ENCODE data around the gene SH2D5. TPM values are rescaled to one million over a fixed set of nuclear protein-coding genes. Genes with fewer than 3 reads are reported as not detected.

Gene SH2D5
- total and polyA plus RNA-seq, 2 donors (not counting 3 experiments of a cell fraction or from before 2014, with no cell fraction given): 0.23 to 1.0 TPM

DNA sequence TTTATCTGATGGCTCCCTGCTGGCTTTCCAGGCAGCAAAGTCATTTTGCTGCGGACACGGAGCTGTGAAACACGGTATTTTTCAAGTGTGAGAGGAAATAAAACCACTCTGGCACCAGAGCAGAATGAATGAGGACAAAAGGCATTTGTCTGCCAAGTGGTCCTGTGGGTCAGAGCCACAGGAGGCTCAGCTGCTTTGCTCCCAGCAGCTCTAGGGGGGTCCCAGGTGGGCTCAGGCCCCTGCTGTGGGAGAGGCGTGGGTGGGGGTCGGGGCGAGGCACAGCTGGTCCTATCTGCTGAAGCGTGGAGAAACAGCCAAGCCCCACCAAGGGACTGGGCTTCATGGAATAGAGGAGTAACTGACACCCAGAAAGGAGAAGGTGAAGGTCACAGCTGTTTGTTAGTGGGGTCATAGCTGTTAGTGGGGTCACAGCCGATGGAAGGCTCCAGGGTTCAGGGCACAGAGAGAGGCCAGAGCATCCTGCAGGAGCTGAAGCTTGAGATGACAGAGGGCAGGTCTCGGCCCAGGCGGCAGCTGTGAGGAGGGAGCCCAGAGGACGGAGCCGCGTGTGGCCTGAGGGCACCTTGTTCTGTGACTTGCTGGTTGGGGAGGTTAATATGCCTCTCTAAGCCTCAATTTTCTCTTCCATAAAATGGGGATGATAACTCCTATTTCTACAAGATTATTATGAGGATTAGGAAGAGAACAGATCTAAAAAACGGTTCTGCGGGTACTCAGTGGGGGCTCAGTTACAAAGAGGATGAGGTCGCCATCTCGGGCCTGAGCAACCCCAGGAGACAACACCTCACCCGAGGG lies 21.8 kb downstream of the SH2D5 start:
- intact Hi-C loops (cut with micrococcal nuclease): no loop called here
- DNase-seq (ENCODE audit: low read depth, low spot score) (no peak), FAIRE-seq (no peak)
- no peak overlapping the region for H3K9ac ChIP-seq (replicated peaks; ENCODE audit: extremely low read depth, insufficient read depth, low read length)
- no TSS peak for BruUV-seq (replicated peaks)
- no peak overlapping the region for H3K27ac ChIP-seq (ENCODE audit: insufficient read depth, low read depth, low read length)
- no peaks in the 10 kb centered on the region for H3K4me1 ChIP-seq (ENCODE audit: control insufficient read depth, extremely low read depth, insufficient read depth, low read length)
- H3K9me1 ChIP-seq (replicated peaks; ENCODE audit: control insufficient read depth, extremely low read depth, insufficient read depth, low read length): no peaks in the 10 kb centered on the region
- no peak overlapping the region for H2AFZ ChIP-seq (ENCODE audit: low read depth, low read length)
- dilution Hi-C loops (cut with MboI; ENCODE audit: extremely low pct_ligation_motif_present, low sequenced_read_pairs): no loop called here
- H4K20me1 ChIP-seq (replicated peaks; ENCODE audit: control insufficient read depth, extremely low read depth, insufficient read depth, low read length): no peaks in the 10 kb centered on the region
- ChIA-PET CTCF (interaction anchor here (1.3 to 1.4 kb wide), 2 partner anchors 12 to 14 kb away, joined by 4 to 5 read pairs; no protein-coding TSS in a partner anchor), POLR2A (no interaction called here)
- TF ChIP-seq MYC (IDR thresholded peaks at IDR 0.05; ENCODE audit: low read depth, low read length) (no peak), EZH2 (IDR thresholded peaks at IDR 0.05; ENCODE audit: borderline replicate concordance, low read depth, low read length, severe bottlenecking) (no peak), POLR2AphosphoS5 (IDR thresholded peaks at IDR 0.05; ENCODE audit: insufficient read depth, low read depth, low read length) (no peak)
- TF ChIP-seq, protein P1, sequence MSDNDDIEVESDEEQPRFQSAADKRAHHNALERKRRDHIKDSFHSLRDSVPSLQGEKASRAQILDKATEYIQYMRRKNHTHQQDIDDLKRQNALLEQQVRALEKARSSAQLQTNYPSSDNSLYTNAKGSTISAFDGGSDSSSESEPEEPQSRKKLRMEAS (IDR thresholded peaks at IDR 0.05; ENCODE audit: insufficient read depth, insufficient read length): no peak
- TF ChIP-seq, protein P2, sequence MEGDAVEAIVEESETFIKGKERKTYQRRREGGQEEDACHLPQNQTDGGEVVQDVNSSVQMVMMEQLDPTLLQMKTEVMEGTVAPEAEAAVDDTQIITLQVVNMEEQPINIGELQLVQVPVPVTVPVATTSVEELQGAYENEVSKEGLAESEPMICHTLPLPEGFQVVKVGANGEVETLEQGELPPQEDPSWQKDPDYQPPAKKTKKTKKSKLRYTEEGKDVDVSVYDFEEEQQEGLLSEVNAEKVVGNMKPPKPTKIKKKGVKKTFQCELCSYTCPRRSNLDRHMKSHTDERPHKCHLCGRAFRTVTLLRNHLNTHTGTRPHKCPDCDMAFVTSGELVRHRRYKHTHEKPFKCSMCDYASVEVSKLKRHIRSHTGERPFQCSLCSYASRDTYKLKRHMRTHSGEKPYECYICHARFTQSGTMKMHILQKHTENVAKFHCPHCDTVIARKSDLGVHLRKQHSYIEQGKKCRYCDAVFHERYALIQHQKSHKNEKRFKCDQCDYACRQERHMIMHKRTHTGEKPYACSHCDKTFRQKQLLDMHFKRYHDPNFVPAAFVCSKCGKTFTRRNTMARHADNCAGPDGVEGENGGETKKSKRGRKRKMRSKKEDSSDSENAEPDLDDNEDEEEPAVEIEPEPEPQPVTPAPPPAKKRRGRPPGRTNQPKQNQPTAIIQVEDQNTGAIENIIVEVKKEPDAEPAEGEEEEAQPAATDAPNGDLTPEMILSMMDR (IDR thresholded peaks at IDR 0.05; ENCODE audit: extremely low read depth in 1 of 2, insufficient read depth in 1 of 2, low read depth in 1 of 2, low read length in 2 of 2): no peak
- no peaks in the 10 kb centered on the region for H3K79me2 ChIP-seq (ENCODE audit: control insufficient read depth, insufficient read depth, low read length)
- no peaks in the 10 kb centered on the region for H3K27me3 ChIP-seq (ENCODE audit: control insufficient read depth in 2 of 2, insufficient read depth in 2 of 2, low read length in 2 of 2)
- no peaks in the 10 kb centered on the region for H3K9me3 ChIP-seq (replicated peaks; ENCODE audit: control insufficient read depth, insufficient read depth, low read length)
- no peaks in the 10 kb centered on the region for H3K36me3 ChIP-seq (ENCODE audit: control insufficient read depth in 2 of 2, extremely low read depth in 1 of 2, insufficient read depth in 2 of 2, low read length in 2 of 2)
- H3K4me2 ChIP-seq (ENCODE audit: insufficient read depth, low read length): no peak overlapping the region
- no peak overlapping the region for H3K4me3 ChIP-seq (replicated peaks in 1 of 3; ENCODE audit: insufficient read depth in 1 of 3, low read depth in 1 of 3, low read length in 3 of 3)

Data from endothelial cell of umbilical vein (primary cell).